ENCODE results near the gene KCNK4.

DNA sequence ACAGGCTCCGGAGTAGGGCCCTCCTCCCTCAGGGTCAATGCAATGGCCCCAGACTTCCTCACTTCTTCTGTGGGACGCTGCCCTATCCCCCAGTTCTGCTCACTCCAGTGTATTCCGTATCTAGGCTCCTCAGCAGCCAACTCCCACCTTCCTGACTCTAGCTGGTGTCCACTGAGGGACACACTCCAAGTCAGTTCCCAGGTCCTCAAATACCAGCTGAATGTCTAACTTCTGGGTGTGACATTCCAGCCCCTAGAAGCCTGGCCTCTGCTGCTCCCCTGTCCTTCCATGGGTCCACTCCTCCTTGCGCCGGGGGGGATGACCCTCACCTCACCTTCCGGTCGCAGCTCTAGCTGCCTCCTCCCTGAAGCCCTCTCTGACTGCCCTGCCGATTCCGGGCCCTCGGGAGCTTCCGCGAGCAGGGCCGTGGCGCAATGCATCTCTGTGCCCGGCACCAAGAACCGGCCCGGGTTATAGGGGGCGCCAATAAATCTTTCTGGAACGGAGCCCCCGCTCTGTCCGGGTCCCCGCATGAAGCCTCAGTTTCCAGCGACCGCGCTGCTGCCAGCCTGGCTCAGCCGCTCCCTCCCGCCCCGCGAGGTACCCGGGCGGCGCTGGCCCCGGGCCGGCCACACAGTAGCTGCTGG is 22.1 kb upstream of the KCNK4 start:
- TF ChIP-seq EZH2phosphoT487 (IDR thresholded peaks at IDR 0.05; ENCODE audit: insufficient read depth, low read depth): no peak
- no peak for TF ChIP-seq EZH2 (IDR thresholded peaks at IDR 0.05; ENCODE audit: insufficient read depth, poor library complexity, severe bottlenecking)
